Smooth muscle cell of trachea (primary cell): ENCODE data around the gene MPZ. TPM values are rescaled to one million over a fixed set of nuclear protein-coding genes. Genes with fewer than 3 reads are reported as not detected.

Experiments
- total RNA-seq: library from RNA; depleted of rRNA; stranded (reverse); fragments of >200 nt; gene quantifications from 2 replicates; pipeline ENCODE4 v1.2.1, GENCODE V29; 2014

The MPZ gene
- total RNA-seq, result 0.87 and 0.99 TPM in 2 replicates

GRCh38 chr1:161309868-161310267 is at the start of gene MPZ:
Gene MPZ, minus strand, starts transcription at chr1:161309968. Its CDS starts 63 bp downstream, at chr1:161309905.

GRCh38 chr1:161314201-161314981 is 4.6 kb upstream of the MPZ start, which contains the start of gene SDHC:
Gene SDHC, plus strand, starts transcription at chr1:161314381. Its CDS starts 25 bp downstream, at chr1:161314406.

GRCh38 chr1:161258439-161259344 is 51.1 kb downstream of the MPZ start, which contains the start of gene PCP4L1:
Gene PCP4L1, plus strand, starts transcription at chr1:161258745. Its CDS starts 230 bp downstream, at chr1:161258975.

Other genes starting within 250 kb of the MPZ start
- gene ARHGAP30, start 240.1 kb downstream of the MPZ start, total RNA-seq, result not detected in 2 replicates
- under 0.01 and 0.17 TPM in 2 replicates for gene NECTIN4, start 220.4 kb downstream of the MPZ start, total RNA-seq
- 1.9 and 4.5 TPM in 2 replicates for gene KLHDC9, start 211.6 kb downstream of the MPZ start, total RNA-seq
- gene PFDN2, start 191.9 kb downstream of the MPZ start, total RNA-seq, result 17.0 and 36.5 TPM in 2 replicates
- gene NIT1, start 191.9 kb downstream of the MPZ start, total RNA-seq, result 21.4 and 40.4 TPM in 2 replicates
- gene DEDD, start 177.3 kb downstream of the MPZ start, total RNA-seq, result 29.4 and 35.9 TPM in 2 replicates
- 85.7 and 91.3 TPM in 2 replicates for gene UFC1, start 156.0 kb downstream of the MPZ start, total RNA-seq
- gene USP21, start 150.5 kb downstream of the MPZ start, total RNA-seq, result 10.9 and 12.6 TPM in 2 replicates
- gene PPOX, start 143.5 kb downstream of the MPZ start, total RNA-seq, result 7.8 and 14.3 TPM in 2 replicates
- 13.8 and 18.0 TPM in 2 replicates for gene B4GALT3, start 132.5 kb downstream of the MPZ start, total RNA-seq
- 2.3 and 3.1 TPM in 2 replicates for gene ADAMTS4, start 110.9 kb downstream of the MPZ start, total RNA-seq
- 180 and 202 TPM in 2 replicates for gene NDUFS2, start 107.6 kb downstream of the MPZ start, total RNA-seq
- gene FCER1G, start 94.7 kb downstream of the MPZ start, total RNA-seq, result 0.58 TPM in 1 of 2 replicates, not detected in the other
- not detected in 2 replicates for gene APOA2, start 86.3 kb downstream of the MPZ start, total RNA-seq
- 10.5 and 13.6 TPM in 2 replicates for gene TOMM40L, start 83.9 kb downstream of the MPZ start, total RNA-seq
- not detected in 2 replicates for gene NR1I3, start 71.8 kb downstream of the MPZ start, total RNA-seq
- gene PCP4L1, start 51.2 kb downstream of the MPZ start, total RNA-seq, result not detected in 2 replicates
- gene SDHC, start 4.4 kb upstream of the MPZ start, total RNA-seq, result 29.6 and 38.7 TPM in 2 replicates
- not detected in 2 replicates for gene CFAP126, start 57.9 kb upstream of the MPZ start, total RNA-seq
- gene FCGR2A, start 195.5 kb upstream of the MPZ start, total RNA-seq, result 4.1 and 5.6 TPM in 2 replicates
- gene HSPA6, start 214.6 kb upstream of the MPZ start, total RNA-seq, result 4.7 and 6.5 TPM in 2 replicates
- not detected in 2 replicates for gene FCGR3A, start 239.8 kb upstream of the MPZ start, total RNA-seq